8988T (cell line): ENCODE measurements around the gene ITGA4.
"Not testable (repeated sequence)": the region's sequence is repeated elsewhere in the genome, so short reads cannot be mapped to it uniquely, and the experiment has no call there.

Experiments
- DNase-seq: peaks from one replicate; pipeline ENCODE4 v3.0.0; 2011

Gene ITGA4

DNA sequence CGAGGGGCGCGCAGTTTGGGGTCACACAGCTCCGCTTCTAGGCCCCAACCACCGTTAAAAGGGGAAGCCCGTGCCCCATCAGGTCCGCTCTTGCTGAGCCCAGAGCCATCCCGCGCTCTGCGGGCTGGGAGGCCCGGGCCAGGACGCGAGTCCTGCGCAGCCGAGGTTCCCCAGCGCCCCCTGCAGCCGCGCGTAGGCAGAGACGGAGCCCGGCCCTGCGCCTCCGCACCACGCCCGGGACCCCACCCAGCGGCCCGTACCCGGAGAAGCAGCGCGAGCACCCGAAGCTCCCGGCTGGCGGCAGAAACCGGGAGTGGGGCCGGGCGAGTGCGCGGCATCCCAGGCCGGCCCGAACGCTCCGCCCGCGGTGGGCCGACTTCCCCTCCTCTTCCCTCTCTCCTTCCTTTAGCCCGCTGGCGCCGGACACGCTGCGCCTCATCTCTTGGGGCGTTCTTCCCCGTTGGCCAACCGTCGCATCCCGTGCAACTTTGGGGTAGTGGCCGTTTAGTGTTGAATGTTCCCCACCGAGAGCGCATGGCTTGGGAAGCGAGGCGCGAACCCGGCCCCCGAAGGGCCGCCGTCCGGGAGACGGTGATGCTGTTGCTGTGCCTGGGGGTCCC, at the start of gene ITGA4:
Gene ITGA4, plus strand, starts transcription at position 266 of the 620 bp plus-strand sequence. Its CDS starts 269 bp downstream, at position 535.
- no peak for DNase-seq

GRCh38 chr2:181408861-181409260, 48.3 kb upstream of the ITGA4 start:
- no peak for DNase-seq

- no peak for DNase-seq
These were observed 45.9 kb upstream of the ITGA4 start for GRCh38 chr2:181411105-181411849.

- DNase-seq: no peak
These were observed 37.9 kb upstream of the ITGA4 start for GRCh38 chr2:181419129-181419855.

GRCh38 chr2:181420259-181421130, 36.7 kb upstream of the ITGA4 start:
- no peak for DNase-seq

GRCh38 chr2:181421131-181421458, 36.1 kb upstream of the ITGA4 start:
- no peak for DNase-seq

DNA sequence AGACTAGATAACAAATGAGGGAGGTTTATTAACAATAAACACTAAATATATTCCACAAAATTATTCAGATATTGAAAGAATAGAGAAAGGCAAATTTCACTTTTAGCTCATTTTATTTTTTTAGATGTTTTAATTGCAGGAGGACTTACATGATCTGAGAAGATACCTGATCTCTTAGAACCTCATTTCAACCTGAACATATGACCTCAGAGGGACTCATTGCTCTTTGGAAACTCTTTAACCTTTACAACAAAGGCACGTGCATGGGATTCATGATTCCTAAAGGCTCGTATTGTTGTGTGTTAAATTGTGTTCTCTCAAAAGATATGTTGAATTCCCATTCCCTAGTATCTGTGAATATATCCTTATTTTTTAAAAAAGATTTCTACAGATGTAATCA, 35.7 kb upstream of the ITGA4 start:
- no peak for DNase-seq

- DNase-seq: no peak
These were observed 30.5 kb upstream of the ITGA4 start for GRCh38 chr2:181426672-181427071.

GRCh38 chr2:181430406-181431118, 26.6 kb upstream of the ITGA4 start:
- no peak for DNase-seq

DNA sequence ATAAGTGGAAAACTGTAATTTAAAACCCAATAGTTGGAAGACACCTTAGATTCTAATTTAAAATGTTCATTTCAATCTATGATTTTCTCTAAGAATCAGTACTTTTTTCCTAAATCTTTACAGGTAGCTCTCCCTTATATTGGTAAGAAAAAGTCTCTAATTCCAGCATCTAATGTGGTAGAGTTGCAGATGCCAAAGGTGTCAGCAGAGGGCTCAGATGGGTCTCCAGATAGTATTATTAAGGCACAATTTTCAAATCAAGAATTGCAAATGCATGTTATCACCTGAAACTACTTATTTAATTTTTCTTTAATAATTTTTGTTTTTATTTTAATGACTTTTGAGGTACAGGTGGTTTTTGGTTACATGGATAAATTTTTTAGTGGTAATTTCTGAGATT, 25.5 kb upstream of the ITGA4 start:
- no peak for DNase-seq

GRCh38 chr2:181438261-181438660, 18.9 kb upstream of the ITGA4 start:
- no peak for DNase-seq

- no peak for DNase-seq
These were observed 16.8 kb upstream of the ITGA4 start for GRCh38 chr2:181440344-181440743.

DNA sequence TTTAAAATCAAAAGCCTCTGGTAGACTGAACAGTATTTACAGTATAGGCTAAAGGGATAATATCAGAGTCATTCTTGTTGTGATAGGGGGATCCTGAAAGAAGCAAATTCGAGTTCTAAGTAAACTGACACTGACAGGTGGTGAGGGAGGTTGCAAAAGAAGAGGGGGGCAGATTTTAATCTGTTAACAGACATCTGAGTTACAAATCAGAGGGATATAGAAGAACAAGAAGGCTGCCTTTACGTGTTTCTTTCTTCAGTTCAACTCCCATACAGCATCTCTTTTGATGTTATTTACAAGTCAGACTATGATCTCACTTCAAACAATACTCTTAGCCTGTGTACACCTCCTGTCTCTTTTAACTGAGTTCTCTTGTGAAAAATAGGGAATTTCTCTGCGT, 16.3 kb upstream of the ITGA4 start:
- DNase-seq: no peak

DNA sequence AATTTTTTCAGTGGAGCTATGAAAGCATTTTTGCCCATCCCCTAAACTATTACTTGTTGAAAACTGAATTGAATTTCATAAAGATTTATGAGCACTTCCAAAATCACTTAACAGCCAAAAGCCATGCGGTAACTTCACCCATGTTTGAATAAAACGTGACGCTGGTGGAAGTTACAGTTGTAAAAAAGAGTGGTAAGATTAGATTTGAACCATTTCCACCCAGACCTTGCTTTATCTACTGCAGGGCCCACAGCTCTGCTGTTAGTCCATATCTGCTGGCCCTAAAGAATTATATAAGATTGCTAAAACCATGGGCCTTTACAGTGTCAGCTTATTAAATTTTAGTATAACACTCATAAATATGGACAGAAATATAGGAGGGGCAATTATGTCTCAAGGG, 15.5 kb upstream of the ITGA4 start:
- no peak for DNase-seq

DNA sequence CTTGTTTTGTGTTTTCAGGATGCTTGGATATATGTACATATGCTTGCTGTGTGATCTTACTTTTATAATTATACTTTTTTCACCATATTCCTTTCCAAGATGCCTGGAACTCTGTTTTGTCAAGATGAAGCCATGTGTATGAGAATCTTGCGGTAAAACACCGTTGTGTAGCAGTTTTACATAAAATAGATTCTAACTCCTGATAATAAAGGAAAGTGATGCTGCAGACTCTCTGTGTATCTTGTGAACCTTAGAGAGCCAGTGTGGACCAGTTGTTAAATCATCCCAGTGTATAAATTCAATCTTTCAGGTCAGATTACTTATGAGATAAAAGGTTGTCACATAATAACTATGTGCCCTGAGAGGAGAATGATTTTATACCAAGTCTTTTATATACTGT, 12.5 kb upstream of the ITGA4 start:
- no peak for DNase-seq

GRCh38 chr2:181446985-181447384, 10.2 kb upstream of the ITGA4 start:
- DNase-seq: no peak

GRCh38 chr2:181449278-181449677, 7.9 kb upstream of the ITGA4 start:
- not testable (repeated sequence) for DNase-seq

DNA sequence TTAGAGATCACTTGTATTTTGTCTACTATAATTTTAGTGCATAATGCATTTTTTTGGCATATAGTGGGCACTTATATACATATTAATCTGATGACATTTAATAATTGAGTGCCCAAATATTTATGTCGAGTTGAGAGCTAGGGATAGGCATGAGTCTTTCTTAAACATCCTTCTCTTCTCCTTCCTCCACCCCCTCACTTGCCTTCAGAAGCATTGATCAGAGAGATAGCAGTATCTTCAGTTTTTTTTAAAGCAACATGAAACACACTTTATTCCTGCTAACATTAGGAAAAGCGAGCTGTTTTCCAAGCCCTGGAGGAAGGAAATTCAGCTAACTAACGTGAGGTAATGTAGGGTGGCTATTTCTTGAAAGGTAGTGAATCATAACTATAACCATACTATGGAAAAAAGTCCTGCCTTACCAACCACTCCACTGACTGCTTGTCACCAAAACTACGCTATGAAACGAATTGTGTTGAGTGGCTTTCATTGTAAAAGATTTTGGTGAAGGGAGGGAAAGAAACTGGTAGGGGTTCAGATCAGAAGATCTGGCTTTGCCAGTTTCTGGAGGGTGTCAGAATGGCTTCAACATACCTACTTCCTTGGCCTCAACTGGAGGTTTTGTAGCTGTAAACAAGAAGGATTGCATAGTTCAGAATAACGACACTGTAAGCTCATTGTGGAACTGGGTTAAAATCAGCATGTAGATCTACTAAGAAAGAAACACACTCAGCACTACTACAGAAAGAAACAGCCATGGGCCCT, 2.3 kb upstream of the ITGA4 start:
- DNase-seq: no peak

DNA sequence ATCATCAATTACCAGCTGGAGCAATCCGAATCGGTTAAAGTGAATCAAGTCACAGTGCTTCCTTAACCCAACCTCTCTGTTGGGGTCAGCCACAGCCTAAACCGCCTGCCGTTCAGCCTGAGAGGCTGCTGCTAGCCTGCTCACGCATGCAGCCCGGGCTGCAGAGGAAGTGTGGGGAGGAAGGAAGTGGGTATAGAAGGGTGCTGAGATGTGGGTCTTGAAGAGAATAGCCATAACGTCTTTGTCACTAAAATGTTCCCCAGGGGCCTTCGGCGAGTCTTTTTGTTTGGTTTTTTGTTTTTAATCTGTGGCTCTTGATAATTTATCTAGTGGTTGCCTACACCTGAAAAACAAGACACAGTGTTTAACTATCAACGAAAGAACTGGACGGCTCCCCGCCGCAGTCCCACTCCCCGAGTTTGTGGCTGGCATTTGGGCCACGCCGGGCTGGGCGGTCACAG, 496 bp upstream of the ITGA4 start:
- DNase-seq: no peak

- DNase-seq: no peak
These were observed 697 bp downstream of the ITGA4 start for GRCh38 chr2:181457741-181458425.

DNA sequence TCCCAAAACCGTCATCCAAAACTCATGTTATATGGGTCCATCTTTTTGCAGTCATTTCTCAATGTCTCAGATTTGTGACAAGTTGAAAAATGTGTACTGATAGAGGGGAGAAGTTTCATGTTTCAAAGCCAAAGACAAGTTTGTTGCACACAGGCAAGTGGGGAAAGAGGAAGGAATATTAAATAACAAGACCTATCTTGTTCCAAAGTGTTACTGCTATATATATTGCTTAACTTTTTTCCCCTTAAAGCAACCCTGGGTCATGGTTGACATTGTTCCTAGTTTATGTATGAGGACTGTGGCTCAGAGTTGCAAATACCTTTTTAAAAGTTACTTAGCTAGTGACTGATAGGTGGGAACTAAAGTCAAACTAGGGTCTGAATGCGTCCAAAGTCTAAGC, 1.7 kb downstream of the ITGA4 start:
- DNase-seq: no peak
